ENCODE results near the gene APBB3. TPM values are rescaled to one million over a fixed set of nuclear protein-coding genes. Genes with fewer than 3 reads are reported as not detected.

Gene APBB3
- total RNA-seq, 4 donors from 2014 or later = 20.2 to 33.5 (median 26.1) TPM

DNA sequence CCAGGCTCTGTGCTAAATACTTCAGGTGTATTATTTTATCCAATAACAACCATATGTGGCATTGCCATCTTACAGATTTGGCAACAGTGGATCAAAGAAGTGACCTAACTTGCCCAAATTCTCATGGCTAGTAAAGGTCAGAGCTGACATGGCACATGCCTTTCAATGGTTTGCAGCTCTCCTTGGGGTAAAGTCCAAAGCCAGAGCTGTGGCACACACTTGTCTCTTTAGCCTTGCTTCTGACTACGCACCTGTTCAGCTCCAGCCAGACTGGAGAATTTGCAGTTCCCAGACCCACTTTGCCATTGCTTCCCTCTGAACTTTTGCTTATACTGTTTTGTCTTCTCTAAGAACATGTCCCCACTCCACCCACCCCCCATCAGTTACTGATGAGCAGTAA lies 6.1 kb upstream of the APBB3 start:
- Histone ChIP-seq H3K27me3 (no peaks in the 10 kb centered on the region), H3K27ac (peak overlapping the region in 1 of 3 donors; percentile 77), H3K36me3 (peaks cover 21 to 24% of the 10 kb centered on the region in 2 donors), H3K9me3 (no peaks in the 10 kb centered on the region), H3K4me1 (peaks cover 12 to 37% of the 10 kb centered on the region in 2 donors), H3K4me3 (replicated peaks in 1 of 3) (no peak overlapping the region)
- 100% methylated on average over 1 of the region's 1 CpG for WGBS, 2 donors
- intact Hi-C loops (cut with DNase I) = no loop called here
- no peak for DNase-seq
- TF ChIP-seq POLR2A (IDR thresholded peaks at IDR 0.05) (no peak), CTCF (IDR thresholded peaks at IDR 0.05) (no peak)

DNA sequence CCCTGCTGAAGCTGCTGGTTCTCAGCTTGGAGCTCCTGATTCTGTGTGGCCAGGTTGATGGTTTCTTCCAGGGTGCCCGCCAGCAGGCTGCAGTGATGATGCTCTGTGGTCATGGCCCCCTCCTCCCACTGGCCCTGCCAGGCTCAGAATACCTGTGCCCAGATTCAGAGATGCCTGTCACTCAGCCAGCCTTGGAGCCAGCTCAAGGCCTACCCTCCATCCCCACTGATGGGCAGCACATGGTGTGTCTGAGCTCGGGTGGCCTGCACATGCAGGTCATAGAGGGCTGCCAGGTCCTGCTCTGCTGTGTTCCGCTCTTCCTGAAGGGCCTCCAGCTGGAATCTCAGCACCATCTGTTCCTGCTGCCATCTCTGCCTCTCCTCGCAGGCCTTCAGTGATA lies 5.7 kb upstream of the APBB3 start:
- intact Hi-C loops (cut with DNase I) = no loop called here
- Histone ChIP-seq H3K36me3 (peaks cover 21 to 24% of the 10 kb centered on the region in 2 donors), H3K27ac (peak overlapping the region in 1 of 3 donors; percentile 77), H3K4me3 (replicated peaks in 1 of 3) (no peak overlapping the region), H3K27me3 (no peaks in the 10 kb centered on the region), H3K9me3 (no peaks in the 10 kb centered on the region), H3K4me1 (peaks cover 16 to 37% of the 10 kb centered on the region in 2 donors)
- no peak for DNase-seq
- WGBS, 2 donors = 95 to 100% methylated on average over 3 to 4 of the region's 4 CpGs
- TF ChIP-seq CTCF (IDR thresholded peaks at IDR 0.05) (no peak), POLR2A (IDR thresholded peaks at IDR 0.05) (no peak)

DNA sequence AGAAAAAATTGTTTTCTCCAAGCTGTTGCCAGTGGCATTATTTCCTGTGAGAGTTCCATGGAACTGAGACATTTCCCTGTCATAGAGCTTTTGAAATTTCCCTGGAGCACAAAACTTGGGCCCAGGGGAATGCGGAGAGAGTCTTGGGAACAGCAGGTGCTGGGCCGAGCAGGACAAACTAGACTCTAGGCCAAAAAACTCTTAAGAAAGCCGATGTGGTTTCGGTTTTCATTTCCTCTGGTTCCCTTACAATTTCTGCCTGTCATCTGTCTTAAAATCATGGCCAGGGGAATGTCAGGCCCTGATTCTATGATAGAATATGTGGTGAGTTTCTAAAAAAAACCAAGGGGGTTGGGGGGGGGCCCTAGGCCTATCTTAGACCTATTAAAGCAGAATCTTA lies 4.8 kb upstream of the APBB3 start:
- Histone ChIP-seq H3K4me3 (replicated peaks in 1 of 3) (no peak overlapping the region), H3K27me3 (no peaks in the 10 kb centered on the region), H3K36me3 (peaks cover 21 to 24% of the 10 kb centered on the region in 2 donors), H3K4me1 (peaks cover 14 to 32% of the 10 kb centered on the region in 2 donors), H3K9me3 (no peaks in the 10 kb centered on the region), H3K27ac (peak overlapping the region; percentile 15 to 77 (median 58))
- WGBS, 2 donors = 81 to 89% methylated on average over 4 of the region's 4 CpGs
- TF ChIP-seq POLR2A (IDR thresholded peaks at IDR 0.05) (no peak), CTCF (IDR thresholded peaks at IDR 0.05) (no peak)
- DNase-seq = peak in 1 of 2 donors; percentile 15
- intact Hi-C loops (cut with DNase I) = loop anchor here (5.0 kb wide), 1 partner anchor 167 kb away; the partner anchor contains the start of gene ANKHD1

GRCh38 chr5:140568443-140569063 lies 4.2 kb upstream of the APBB3 start:
- 100% methylated on average over 2 of the region's 2 CpGs for WGBS, 2 donors
- Histone ChIP-seq H3K4me3 (replicated peaks in 1 of 3) (no peak overlapping the region), H3K27me3 (no peaks in the 10 kb centered on the region), H3K9me3 (no peaks in the 10 kb centered on the region), H3K4me1 (peaks cover 18 to 32% of the 10 kb centered on the region in 2 donors), H3K27ac (peak overlapping the region; percentile 15 to 77 (median 58)), H3K36me3 (peaks cover 21 to 24% of the 10 kb centered on the region in 2 donors)
- DNase-seq = no peak
- TF ChIP-seq POLR2A (IDR thresholded peaks at IDR 0.05) = no peak
- no peak for TF ChIP-seq CTCF (IDR thresholded peaks at IDR 0.05)
- intact Hi-C loops (cut with DNase I) = loop anchor here (5.0 kb wide), 1 partner anchor 166 kb away; the partner anchor contains the start of gene ANKHD1

DNA sequence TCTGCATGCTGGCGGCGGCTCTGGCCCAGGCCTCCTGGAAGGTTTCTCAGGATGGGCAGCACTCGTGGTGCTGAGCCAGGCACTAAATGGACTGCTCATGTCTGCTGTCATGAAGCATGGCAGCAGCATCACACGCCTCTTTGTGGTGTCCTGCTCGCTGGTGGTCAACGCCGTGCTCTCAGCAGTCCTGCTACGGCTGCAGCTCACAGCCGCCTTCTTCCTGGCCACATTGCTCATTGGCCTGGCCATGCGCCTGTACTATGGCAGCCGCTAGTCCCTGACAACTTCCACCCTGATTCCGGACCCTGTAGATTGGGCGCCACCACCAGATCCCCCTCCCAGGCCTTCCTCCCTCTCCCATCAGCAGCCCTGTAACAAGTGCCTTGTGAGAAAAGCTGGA lies 3.5 kb upstream of the APBB3 start:
- Histone ChIP-seq H3K36me3 (peaks cover 21 to 24% of the 10 kb centered on the region in 2 donors), H3K27ac (no peak overlapping the region), H3K27me3 (no peaks in the 10 kb centered on the region), H3K4me3 (replicated peaks in 1 of 3) (no peak overlapping the region), H3K9me3 (no peaks in the 10 kb centered on the region), H3K4me1 (peaks cover 25 to 39% of the 10 kb centered on the region in 2 donors)
- no peak for DNase-seq
- TF ChIP-seq CTCF (IDR thresholded peaks at IDR 0.05) = no peak
- no peak for TF ChIP-seq POLR2A (IDR thresholded peaks at IDR 0.05)
- intact Hi-C loops (cut with DNase I) = loop anchor here (5.0 kb wide), 1 partner anchor 166 kb away; the partner anchor contains the start of gene ANKHD1
- WGBS, 2 donors = 98% methylated on average over 12 to 13 of the region's 13 CpGs

All from thyroid gland (tissue), 4 donors.